HG03108 (cell line): ENCODE measurements around the gene CLDN9.

Experiments
- ATAC-seq: cut with Tn5 transposase; IDR thresholded peaks from one replicate; pipeline ENCODE4 v1.9.1; 2021; ENCODE audit warnings: moderate library complexity; ENCODE audit not compliant: unreplicated experiment

CLDN9 gene, protein sequence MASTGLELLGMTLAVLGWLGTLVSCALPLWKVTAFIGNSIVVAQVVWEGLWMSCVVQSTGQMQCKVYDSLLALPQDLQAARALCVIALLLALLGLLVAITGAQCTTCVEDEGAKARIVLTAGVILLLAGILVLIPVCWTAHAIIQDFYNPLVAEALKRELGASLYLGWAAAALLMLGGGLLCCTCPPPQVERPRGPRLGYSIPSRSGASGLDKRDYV

DNA sequence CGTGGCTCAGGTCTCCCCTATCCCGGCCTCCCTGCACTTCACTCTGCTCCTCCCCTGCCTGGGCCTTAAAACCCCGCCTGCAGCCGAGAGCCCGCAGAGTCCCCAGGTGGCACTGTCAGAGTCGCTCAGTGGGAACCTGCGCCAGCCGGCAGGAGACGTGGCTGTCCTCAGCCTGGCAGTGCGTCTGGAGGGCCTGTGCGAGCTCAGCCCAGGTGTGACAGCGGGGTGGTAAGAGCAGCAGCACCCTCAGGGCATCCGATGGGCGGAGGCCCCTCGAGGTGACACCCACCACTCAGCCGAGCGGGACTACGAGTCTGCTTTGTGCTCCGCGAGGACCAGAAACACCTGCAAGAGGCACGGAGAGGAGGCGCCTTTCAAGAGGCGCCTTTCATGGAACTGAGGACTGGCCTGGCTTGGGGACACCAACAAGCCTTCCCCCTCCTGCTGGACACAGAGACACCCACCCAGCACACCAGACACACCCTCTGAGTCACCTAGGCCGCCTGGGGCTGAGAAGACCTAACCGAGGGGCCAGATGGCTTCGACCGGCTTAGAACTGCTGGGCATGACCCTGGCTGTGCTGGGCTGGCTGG, at the start of gene CLDN9:
TSS of gene CLDN9 (plus strand) at position 96 of the 593 bp plus-strand sequence. CDS start at position 536, 440 bp downstream.
- no peak for ATAC-seq

DNA sequence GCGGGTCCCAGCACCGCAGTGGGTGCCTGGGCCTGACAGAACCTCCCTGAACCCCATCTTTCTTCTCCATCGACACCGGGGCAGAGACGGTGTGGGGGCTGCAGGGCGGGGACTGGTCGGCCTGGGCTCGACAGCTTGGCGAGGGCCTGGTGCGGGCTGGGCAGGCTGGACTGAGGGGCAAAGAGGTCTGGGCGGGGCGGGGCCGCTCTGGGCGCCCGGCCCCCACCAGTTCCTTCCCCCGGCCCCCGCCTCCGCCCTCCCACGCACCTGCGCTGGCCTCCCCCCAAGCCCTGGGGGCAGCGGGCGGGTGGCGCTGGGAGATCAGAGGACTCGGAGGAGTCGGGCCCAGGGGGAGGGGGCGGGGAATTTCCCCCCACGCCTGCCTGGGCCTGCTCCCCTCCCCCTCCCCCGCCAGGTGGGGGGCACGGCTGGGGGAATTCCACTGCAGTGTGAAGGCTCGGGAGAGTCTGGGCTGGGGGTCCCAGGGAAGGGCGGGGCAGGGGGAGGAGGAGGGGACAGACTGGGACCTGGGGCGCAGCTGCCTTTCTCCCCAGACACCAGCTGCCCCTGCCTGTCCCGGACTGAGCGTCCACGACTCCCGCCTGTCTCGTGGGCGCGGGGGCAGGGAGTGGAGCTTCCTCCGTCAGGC, 49.5 kb upstream of the CLDN9 start:
- ATAC-seq: no peak

DNA sequence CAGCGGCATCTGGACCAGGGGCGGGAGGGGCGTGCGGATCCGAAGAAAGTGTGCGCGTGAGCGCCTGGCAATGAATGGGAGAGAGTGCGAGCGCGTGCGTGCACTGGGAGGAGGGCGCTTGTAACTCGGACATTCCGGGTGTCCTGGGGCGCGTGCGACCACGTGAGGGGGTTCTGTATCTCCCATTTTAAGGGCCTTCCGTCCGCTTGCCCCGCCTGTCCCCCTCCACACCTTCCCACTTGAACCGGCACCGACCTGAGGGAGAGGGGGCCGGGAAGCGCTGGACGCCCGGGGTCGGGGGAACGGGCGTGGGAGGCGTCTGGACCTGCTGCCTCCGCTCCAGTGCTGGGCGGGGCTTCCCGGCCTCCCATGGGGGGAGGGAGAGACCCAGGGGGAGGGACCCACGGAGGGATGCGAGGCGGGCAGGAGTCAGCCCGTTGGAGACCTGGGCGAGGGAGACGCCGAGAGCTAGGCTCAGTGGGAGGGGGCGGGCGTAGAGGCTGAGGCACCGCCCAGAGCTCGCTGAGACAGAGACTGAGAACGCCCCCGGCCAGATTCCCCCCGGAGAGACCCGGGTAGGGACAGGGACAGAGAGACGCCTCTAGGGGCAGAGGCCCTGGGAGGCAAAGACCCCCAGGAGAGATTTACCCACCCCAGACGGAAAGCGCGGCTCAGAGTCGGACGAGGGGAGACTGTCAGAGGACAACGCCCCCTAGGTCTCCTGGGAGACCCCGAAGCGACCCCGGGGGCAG, 48.8 kb upstream of the CLDN9 start, which contains the start of gene KREMEN2:
TSS of gene KREMEN2 (plus strand) at position 553 of the 752 bp plus-strand sequence. CDS start 246 bp downstream, outside the sequence.
- ATAC-seq: no peak

DNA sequence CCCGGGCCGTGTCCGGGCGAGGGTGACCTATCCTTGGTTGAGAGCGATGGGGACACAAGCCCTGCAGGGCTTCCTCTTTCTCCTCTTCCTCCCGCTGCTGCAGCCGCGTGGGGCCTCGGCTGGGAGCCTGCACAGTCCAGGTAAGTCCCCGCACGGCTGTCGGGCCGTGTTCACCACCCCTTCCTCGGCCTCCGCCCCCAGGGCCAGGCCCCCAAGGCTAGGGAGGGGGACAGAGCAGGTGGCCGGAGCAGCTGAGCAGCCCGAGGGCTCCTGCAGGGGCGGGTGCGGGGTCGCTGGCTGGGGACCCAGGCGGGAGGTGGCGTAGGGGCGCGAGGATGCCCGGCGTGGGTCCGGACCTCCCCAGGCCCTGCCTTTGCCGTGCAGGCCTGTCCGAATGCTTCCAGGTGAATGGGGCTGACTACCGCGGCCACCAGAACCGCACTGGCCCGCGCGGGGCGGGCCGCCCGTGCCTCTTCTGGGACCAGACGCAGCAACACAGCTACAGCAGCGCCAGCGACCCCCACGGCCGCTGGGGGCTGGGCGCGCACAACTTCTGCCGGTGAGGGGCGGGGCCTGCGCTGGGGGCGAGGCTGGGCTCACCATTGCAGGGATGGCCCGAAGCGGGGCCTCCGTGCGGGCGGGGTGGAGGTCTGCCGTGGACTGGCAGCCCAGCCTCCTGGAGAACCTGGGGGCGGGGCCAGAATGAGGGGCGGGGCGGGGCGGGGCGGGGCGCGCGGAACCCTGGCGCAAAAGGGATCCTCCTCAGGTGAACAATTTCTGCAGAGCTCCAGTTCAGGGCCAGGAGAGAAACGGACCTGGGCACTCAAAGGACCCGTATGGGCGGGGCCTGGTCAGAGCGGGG, 48.0 kb upstream of the CLDN9 start:
- no peak for ATAC-seq

DNA sequence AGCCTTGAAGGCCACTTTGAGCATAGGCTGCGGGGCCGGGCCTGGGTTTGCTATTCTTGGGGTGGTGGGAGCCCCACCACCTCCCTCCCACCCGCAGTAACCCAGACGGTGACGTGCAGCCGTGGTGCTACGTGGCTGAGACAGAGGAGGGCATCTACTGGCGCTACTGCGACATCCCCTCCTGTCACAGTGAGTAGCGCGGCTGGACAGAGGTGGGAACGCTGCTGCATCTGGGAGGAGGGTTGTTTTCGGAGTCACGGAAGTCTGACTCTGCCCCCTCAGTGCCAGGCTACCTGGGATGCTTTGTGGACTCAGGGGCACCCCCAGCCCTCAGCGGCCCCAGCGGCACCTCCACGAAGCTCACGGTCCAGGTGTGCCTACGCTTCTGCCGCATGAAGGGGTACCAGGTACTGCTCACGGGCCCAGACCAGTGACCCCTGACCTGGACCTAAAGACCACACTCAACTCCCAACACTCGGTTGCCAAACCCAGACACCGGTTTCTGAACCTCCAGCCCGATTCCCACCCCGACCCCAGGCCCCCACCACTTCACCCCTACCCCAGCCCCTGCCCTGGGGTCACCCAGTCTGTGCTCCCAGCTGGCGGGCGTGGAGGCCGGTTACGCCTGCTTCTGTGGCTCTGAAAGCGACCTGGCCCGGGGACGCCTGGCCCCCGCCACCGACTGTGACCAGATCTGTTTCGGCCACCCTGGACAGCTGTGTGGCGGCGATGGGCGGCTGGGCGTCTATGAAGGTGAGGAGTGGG, 46.5 kb upstream of the CLDN9 start:
- ATAC-seq: no peak

DNA sequence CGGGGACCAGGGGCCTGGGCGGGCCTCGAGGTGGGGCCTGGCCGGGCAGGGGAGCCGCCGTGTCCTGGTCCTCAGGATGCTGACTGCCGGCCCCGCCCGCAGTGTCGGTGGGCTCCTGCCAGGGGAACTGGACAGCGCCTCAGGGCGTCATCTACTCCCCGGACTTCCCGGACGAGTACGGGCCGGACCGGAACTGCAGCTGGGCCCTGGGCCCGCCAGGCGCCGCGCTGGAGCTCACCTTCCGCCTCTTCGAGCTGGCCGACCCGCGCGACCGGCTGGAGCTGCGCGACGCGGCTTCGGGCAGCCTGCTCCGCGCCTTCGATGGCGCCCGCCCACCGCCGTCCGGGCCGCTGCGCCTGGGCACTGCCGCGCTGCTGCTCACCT, 45.9 kb upstream of the CLDN9 start:
- ATAC-seq: no peak

DNA sequence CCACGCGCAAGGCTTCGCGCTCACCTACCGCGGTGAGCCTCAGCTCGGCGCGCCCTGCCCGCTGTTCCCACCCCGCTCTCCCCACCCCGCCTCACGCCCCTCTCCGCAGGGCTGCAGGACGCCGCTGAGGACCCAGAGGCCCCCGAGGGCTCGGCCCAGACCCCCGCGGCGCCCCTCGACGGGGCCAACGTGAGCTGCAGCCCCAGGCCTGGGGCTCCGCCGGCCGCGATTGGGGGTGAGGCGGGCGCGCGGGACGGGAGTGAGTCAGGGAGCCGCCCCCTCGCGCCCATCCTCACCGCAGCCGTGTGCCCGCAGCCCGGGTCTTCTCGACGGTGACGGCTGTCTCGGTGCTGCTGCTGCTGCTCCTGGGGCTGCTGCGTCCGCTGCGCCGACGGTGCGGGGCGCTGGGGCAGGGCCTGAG, 45.5 kb upstream of the CLDN9 start:
- ATAC-seq: no peak

DNA sequence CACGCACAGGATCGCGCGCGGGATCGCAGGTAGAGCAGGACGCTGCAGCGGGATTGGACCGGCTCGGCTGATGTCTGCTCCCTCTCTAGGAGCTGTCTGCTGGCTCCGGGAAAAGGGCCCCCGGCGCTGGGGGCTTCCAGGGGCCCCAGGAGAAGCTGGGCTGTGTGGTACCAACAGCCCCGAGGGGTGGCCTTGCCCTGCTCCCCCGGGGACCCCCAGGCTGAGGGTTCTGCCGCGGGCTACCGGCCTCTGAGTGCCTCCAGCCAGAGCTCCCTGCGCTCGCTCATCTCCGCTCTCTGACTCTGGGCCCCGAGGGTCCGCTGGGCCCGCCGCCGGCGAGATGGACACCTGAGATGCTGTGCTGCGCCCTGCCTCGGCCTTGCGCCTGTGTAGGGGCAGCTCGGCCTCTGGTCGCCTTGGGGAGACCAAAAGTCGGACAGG, 45.0 kb upstream of the CLDN9 start:
- no peak for ATAC-seq

DNA sequence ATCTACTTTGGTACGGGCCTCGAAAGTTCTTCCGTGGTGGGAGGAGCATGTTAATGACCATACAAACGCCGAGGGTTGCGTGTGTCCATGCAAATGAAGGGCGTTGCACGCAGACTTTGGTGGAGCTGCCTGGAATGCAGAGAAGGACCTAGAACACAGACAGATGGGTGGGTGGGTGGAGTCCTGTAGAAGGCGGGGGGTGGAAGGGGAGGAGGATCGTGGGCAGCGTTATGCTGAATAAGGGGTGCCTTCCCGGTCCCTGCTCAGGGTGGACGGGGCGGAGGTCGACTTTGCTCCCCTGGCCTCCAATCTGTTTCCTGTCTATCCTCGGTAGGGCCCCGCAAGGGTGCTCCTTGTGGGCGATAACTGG, 44.4 kb upstream of the CLDN9 start:
- no peak for ATAC-seq

DNA sequence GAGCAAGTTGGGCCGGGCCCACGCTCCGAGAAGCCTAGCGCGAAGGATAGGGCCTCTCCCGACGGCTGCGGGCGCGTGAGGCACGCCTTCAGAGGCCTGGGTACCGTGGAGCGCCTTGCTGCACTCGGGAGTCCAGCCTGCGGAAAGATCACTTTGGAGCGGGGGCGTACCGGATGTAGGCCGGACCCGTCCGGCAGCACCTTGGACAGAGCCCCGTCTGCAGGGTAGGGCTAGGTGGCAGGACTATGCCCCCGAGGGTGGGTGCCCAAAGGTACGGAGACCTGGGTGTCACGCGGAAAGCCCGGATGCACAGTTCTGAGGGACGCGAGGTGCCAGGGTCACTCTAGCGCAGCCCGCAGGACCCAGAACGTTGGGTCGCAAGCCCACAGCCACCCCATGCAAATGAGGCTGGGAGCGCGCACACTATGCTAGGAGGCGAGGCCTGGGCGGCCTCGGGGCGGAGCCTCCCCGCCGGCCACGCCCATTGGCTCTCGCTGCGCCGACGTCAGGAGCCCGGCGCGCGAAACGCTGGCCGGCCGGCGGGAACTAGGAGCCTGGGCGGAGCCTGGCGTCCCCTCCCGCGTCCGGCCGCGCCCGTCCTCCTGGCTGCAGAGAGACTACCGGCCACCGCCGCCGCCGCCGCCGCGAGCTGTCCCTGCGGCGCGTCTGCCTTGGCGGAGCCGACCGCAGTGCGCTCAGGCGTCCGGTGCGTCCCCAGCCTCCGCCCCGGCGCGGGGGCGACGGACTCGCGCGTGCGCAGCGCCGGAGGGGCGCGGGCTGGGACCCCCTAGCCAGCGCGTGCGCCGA, 43.8 kb upstream of the CLDN9 start, which contains the start of gene PAQR4:
TSS of gene PAQR4 (plus strand) at position 611 of the 807 bp plus-strand sequence. CDS start 327 bp downstream, outside the sequence.
- ATAC-seq: peak; percentile 65

DNA sequence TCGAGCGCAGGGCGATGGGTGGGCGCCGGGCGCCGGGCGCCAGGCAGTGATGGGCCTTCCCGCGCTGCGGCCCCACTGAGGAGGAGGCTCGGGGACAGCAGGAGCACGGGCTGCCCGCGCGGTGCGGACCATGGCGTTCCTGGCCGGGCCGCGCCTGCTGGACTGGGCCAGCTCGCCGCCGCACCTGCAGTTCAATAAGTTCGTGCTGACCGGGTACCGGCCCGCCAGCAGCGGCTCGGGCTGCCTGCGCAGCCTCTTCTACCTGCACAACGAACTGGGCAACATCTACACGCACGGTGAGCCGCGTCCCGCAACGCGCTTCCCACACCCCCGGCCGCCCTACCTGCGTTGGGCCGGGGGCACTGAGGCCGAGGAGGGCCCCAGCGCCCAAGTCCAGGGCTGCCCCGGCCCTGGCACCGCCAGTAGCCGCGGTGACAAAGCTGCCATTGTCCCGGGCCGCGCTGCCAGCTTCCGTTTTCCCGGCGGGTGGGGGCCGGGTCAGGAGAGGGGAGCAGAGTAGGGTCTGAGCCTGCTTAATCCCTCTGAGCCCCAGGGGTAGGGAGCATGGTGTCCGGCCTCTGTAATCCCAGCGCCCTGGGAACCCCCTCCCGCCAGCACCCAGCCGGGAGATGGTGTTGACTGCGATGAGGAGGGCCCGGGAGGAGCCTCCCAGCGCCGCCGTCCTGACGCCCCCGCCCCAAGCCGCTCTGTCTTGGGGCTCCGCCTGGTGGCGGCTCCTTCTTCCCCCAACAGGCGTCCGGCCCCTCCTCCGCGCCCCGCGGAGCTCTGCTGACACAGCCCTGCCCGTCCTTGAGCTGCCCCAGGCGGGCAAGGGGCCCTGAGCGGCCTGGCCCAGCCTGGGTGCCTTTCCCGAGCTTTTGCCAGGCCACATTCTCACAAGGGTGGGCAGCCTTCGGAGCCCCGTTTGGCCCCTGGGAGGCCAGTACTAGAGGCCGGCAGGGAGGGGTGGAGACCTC, 42.9 kb upstream of the CLDN9 start:
- peak; percentile 25 for ATAC-seq

DNA sequence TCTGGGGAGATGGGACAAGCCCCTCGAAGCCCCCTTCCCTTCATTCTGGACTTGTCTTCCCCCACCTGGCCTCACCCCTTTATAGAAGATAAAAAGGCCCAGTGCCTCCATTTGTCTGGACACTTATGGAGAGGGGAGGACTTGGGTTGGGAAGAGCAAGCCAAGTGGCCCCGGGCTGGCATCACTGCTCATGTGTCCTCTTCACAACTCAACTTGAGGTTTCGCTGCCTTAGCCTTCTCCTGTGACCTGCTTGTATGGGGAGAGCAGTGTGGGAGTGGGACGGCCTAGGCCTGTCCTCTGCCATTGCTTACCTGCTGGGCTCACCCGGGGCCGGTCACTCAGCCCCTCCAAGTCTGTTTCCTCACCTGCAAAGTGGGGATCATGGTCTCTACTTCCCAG, 42.2 kb upstream of the CLDN9 start:
- ATAC-seq: no peak

DNA sequence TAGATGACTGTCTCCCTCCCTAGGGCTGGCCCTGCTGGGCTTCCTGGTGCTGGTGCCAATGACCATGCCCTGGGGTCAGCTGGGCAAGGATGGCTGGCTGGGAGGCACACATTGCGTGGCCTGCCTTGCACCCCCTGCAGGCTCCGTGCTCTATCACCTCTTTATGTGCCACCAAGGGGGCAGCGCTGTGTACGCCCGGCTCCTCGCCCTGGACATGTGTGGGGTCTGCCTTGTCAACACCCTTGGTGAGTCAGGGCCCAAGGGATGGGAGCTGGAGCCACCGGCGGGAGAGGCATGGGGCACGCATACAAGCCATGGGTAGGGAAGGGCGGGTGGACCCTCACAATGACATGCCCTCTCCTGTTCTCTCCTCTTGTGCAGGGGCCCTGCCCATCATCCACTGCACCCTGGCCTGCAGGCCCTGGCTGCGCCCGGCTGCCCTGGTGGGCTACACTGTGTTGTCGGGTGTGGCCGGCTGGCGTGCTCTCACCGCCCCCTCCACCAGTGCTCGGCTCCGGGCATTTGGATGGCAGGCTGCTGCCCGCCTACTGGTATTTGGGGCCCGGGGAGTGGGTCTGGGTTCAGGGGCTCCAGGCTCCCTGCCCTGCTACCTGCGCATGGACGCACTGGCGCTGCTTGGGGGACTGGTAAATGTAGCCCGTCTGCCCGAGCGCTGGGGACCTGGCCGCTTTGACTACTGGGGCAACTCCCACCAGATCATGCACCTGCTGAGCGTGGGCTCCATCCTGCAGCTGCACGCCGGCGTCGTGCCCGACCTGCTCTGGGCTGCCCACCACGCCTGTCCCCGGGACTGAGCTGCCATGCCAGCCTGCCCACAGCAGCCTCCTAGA, 41.4 kb upstream of the CLDN9 start:
- ATAC-seq: no peak

DNA sequence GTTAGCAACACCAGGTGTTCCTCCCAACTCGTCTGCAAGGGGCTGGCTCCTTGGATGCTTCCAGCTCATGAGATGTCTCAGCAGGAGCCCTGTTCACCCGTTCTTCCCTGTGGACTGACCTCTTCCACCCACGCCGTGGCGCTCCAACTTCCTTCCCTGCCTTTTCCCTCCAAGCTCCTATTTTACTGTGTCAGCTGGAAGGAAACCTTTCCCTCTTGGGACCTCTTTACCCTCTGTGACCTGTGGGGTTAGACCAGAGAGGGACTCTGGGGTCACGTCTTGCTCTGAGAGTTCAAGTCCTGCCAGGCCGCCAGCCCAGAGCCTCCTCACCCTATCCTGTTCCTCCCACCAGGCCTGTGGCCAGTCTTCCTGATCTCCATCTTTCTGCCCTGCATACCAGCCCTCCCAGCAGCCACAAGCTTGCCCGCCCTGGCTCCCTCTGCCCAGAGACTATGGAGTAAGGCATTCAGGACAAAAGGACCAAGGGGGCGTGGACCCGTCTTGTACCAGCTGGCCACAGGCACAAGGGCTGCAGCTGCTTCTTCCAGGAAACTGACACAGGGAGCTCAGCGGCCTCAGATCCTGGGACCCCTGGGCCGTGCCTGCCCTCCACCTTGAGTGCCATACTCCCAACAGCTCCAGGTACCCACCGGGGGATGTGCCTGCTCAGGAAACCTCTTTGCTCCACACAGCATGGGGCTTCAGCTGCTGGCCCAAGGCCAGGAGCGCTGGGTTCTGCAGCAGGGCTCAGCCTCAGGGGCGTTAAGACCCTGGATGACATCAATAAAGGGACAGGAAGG, 40.5 kb upstream of the CLDN9 start:
- no peak for ATAC-seq

DNA sequence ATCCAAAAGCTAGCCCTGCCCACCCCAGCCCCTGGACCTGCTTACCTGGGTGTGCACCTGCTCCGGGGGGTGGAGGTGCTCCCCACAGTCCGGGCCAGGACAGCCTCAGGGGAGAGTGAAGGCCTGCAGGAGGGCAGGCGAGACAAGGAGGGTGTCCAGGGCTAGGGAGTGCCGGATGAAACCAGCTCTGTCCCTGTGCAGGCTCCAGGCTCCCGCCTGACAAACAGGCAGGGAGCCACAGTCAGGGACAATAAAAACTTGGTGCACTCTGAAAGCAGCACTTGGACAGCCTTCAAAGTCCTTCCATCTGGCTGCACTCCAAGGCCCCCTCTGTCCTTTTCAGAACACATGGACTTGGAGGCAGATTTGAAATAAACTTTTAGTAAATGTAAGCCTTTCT, 39.6 kb upstream of the CLDN9 start:
- no peak for ATAC-seq
